ENCODE results near the gene DLGAP5. TPM values are rescaled to one million over a fixed set of nuclear protein-coding genes. Genes with fewer than 3 reads are reported as not detected.

Gene DLGAP5
- polyA plus RNA-seq, 1 experiment, result 8.9 TPM

GRCh38 chr14:55220230-55220629, 28.8 kb upstream of the DLGAP5 start:
- TF ChIP-seq CTCF (IDR thresholded peaks at IDR 0.05; ENCODE audit: insufficient read depth, low read depth, low read length), result no peak
- Histone ChIP-seq H3K36me3 (ENCODE audit: control insufficient read depth, insufficient read depth, low read length) (no peaks in the 10 kb centered on the region), H3K27me3 (ENCODE audit: control insufficient read depth, insufficient read depth, low read length) (no peaks in the 10 kb centered on the region), H3K4me3 (ENCODE audit: low read depth, low read length) (no peak overlapping the region)
- POLR2A ChIA-PET, result no interaction called here
- CTCF ChIA-PET, result no interaction called here
- no peak for DNase-seq (ENCODE audit: low read depth)

DNA sequence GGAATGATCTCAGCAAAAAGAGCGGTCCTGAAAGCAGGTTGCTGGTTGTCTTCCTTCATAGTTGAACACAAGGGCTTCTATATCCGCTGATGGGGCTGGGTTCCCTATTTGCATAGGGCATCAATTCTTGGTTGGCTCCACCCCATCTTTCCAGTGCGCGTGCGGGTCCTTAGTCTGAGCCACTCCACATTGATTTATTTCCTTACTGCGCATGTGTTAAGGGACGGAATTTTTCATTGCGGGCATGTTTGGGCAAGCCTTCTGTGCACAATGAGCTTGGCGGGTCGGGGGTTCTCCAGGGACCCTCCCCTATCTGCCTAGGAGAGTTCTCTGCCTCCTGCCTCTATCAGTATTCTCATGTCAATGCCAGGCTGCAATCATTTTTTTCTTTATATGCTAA, 21.2 kb upstream of the DLGAP5 start:
- H3K4me3 ChIP-seq (ENCODE audit: low read depth, low read length), result no peak overlapping the region
- no peaks in the 10 kb centered on the region for H3K36me3 ChIP-seq (ENCODE audit: control insufficient read depth, insufficient read depth, low read length)
- H3K27me3 ChIP-seq (ENCODE audit: control insufficient read depth, insufficient read depth, low read length), result no peaks in the 10 kb centered on the region
- no peak for DNase-seq (ENCODE audit: low read depth)
- TF ChIP-seq CTCF (IDR thresholded peaks at IDR 0.05; ENCODE audit: insufficient read depth, low read depth, low read length), result no peak
- ChIA-PET POLR2A (interaction anchor here (0.6 kb wide), 1 partner anchor 184 kb away, joined by 4 read pairs; no protein-coding TSS in a partner anchor), CTCF (interaction anchor here (0.9 to 2.3 kb wide), 18 partner anchors 12 to 221 kb away, joined by 3 to 12 read pairs (median 4); partner anchors contain the start of gene ATG14)

DNA sequence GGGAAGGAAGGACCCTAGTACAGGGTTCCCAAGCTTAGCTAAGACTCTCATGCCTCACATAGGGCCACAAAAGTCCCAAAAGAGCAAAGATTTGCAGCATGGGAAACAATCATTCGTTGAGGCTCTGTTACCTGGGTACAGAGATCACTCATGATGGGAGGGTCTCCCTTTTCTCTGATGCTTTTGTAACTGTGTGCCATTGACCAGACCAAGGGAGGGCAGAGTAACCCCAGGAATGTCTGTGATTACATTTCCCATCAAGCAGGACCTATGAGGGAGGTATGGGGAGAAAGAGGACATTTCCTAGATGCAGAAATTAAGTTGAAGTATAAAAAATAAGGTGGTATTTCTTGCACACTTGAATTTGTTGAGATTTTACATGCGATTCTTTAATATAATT, 16.4 kb upstream of the DLGAP5 start:
- H3K27me3 ChIP-seq (ENCODE audit: control insufficient read depth, insufficient read depth, low read length), result no peaks in the 10 kb centered on the region
- DNase-seq (ENCODE audit: low read depth), result no peak
- ChIA-PET CTCF (interaction anchor here (0.5 to 2.0 kb wide), 4 partner anchors 12 to 466 kb away, joined by 3 to 6 read pairs (median 3); no protein-coding TSS in a partner anchor), POLR2A (no interaction called here)
- H3K4me3 ChIP-seq (ENCODE audit: low read depth, low read length), result no peak overlapping the region
- no peaks in the 10 kb centered on the region for H3K36me3 ChIP-seq (ENCODE audit: control insufficient read depth, insufficient read depth, low read length)
- no peak for TF ChIP-seq CTCF (IDR thresholded peaks at IDR 0.05; ENCODE audit: insufficient read depth, low read depth, low read length)

DNA sequence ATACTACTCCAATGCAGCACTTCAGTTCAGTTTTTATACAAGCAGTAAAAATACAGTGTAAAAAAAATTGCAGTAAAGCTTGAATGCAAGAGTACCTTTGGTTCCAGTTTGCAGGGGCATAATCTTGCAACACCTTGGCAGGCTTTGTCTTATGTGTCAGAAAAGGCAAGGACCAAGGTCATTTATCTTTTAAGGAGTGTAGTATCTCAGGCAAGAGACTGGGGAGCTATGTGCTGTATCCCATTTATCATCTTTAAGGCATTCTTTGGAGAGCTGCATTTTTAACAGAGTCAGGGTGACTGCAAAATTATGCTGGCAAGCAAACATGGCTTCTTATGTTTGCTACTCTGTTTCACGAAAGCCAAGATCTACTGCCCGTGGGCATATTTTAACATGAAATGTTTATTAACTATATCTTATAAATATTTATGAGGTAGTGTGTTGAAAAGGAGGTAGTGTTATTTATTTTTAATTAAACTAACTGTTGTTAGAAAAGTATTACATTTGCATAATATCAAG, 14.8 kb upstream of the DLGAP5 start:
- no peak for TF ChIP-seq CTCF (IDR thresholded peaks at IDR 0.05; ENCODE audit: insufficient read depth, low read depth, low read length)
- no peak for DNase-seq (ENCODE audit: low read depth)
- Histone ChIP-seq H3K27me3 (ENCODE audit: control insufficient read depth, insufficient read depth, low read length) (no peaks in the 10 kb centered on the region), H3K36me3 (ENCODE audit: control insufficient read depth, insufficient read depth, low read length) (no peaks in the 10 kb centered on the region), H3K4me3 (ENCODE audit: low read depth, low read length) (no peak overlapping the region)
- ChIA-PET CTCF (no interaction called here), POLR2A (no interaction called here)

- ChIA-PET CTCF (interaction anchor here (2.0 kb wide), 1 partner anchor 10 kb away, joined by 5 read pairs; the partner anchor contains the start of gene DLGAP5), POLR2A (no interaction called here)
Observed at GRCh38 chr14:55201219-55202101, 10.1 kb upstream of the DLGAP5 start.

More at GRCh38 chr14:55201219-55202101, 10.1 kb upstream of the DLGAP5 start:
- TF ChIP-seq CTCF (IDR thresholded peaks at IDR 0.05; ENCODE audit: insufficient read depth, low read depth, low read length), result no peak
- H3K27me3 ChIP-seq (ENCODE audit: control insufficient read depth, insufficient read depth, low read length), result no peaks in the 10 kb centered on the region
- DNase-seq (ENCODE audit: low read depth), result no peak
- H3K36me3 ChIP-seq (ENCODE audit: control insufficient read depth, insufficient read depth, low read length), result no peaks in the 10 kb centered on the region
- no peak overlapping the region for H3K4me3 ChIP-seq (ENCODE audit: low read depth, low read length)

All from BJ (cell line).